ENCODE results near the gene TGFB1. TPM values are rescaled to one million over a fixed set of nuclear protein-coding genes. Genes with fewer than 3 reads are reported as not detected.

Gene TGFB1
- total RNA-seq, 1 experiment from 2014 or later, result 15.0 TPM

GRCh38 chr19:41321204-41321599 is 32.5 kb downstream of the TGFB1 start:
- Mint-ChIP-seq H3K27me3 (ENCODE audit: insufficient read depth, unreplicated experiment) (no peaks in the 10 kb centered on the region), H3K4me1 (ENCODE audit: low read depth, unreplicated experiment) (peaks cover 25% of the 10 kb centered on the region), H3K27ac (ENCODE audit: unreplicated experiment) (no peak overlapping the region), H3K4me3 (ENCODE audit: unreplicated experiment) (no peak overlapping the region), H3K36me3 (ENCODE audit: insufficient read depth, unreplicated experiment) (peaks cover 69% of the 10 kb centered on the region), H3K9me3 (ENCODE audit: unreplicated experiment) (no peaks in the 10 kb centered on the region)
- DNase-seq, result no peak
- ChIA-PET CTCF (interaction anchor here (1.0 to 1.7 kb wide), 2 partner anchors 11 to 31 kb away, joined by 3 to 5 read pairs; no protein-coding TSS in a partner anchor), POLR2A (no interaction called here)
- no peak overlapping the region for H3K4me3 ChIP-seq (ENCODE audit: low read depth, low read length)
- no TSS peak for BruUV-seq (replicated peaks)
- intact Hi-C loops (cut with micrococcal nuclease; ENCODE audit: unreplicated experiment), result no loop called here
- H3K36me3 ChIP-seq (ENCODE audit: control insufficient read depth, insufficient read depth, low read length), result peaks cover 7% of the 10 kb centered on the region
- no peaks in the 10 kb centered on the region for H3K27me3 ChIP-seq (replicated peaks; ENCODE audit: control insufficient read depth, insufficient read depth, low read length)
- no peak for TF ChIP-seq CTCF (IDR thresholded peaks at IDR 0.05; ENCODE audit: insufficient read depth in 1 of 2, low read depth in 1 of 2, low read length in 1 of 2, severe bottlenecking in 1 of 2, unreplicated experiment in 1 of 2)
- no peaks in the 10 kb centered on the region for H3K9me3 ChIP-seq
- peaks cover 40% of the 10 kb centered on the region for H3K4me1 ChIP-seq

GRCh38 chr19:41320568-41320967 is 33.2 kb downstream of the TGFB1 start:
- BruUV-seq (replicated peaks), result no TSS peak
- Mint-ChIP-seq H3K36me3 (ENCODE audit: insufficient read depth, unreplicated experiment) (peaks cover 64% of the 10 kb centered on the region), H3K4me1 (ENCODE audit: low read depth, unreplicated experiment) (peaks cover 22% of the 10 kb centered on the region), H3K9me3 (ENCODE audit: unreplicated experiment) (no peaks in the 10 kb centered on the region), H3K4me3 (ENCODE audit: unreplicated experiment) (no peak overlapping the region), H3K27me3 (ENCODE audit: insufficient read depth, unreplicated experiment) (no peaks in the 10 kb centered on the region), H3K27ac (ENCODE audit: unreplicated experiment) (no peak overlapping the region)
- Histone ChIP-seq H3K36me3 (ENCODE audit: control insufficient read depth, insufficient read depth, low read length) (peaks cover 7% of the 10 kb centered on the region), H3K9me3 (no peaks in the 10 kb centered on the region), H3K4me3 (ENCODE audit: low read depth, low read length) (no peak overlapping the region), H3K27me3 (replicated peaks; ENCODE audit: control insufficient read depth, insufficient read depth, low read length) (no peaks in the 10 kb centered on the region), H3K4me1 (peaks cover 34% of the 10 kb centered on the region)
- CTCF ChIA-PET, result interaction anchor here (1.7 kb wide), 1 partner anchor 32 kb away, joined by 5 read pairs; no protein-coding TSS in a partner anchor
- TF ChIP-seq CTCF (IDR thresholded peaks at IDR 0.05; ENCODE audit: insufficient read depth in 1 of 2, low read depth in 1 of 2, low read length in 1 of 2, severe bottlenecking in 1 of 2, unreplicated experiment in 1 of 2), result no peak
- POLR2A ChIA-PET, result no interaction called here
- no peak for DNase-seq
- intact Hi-C loops (cut with micrococcal nuclease; ENCODE audit: unreplicated experiment), result no loop called here

GRCh38 chr19:41320185-41320518 is 33.6 kb downstream of the TGFB1 start:
- intact Hi-C loops (cut with micrococcal nuclease; ENCODE audit: unreplicated experiment), result no loop called here
- CTCF ChIA-PET, result no interaction called here

More at GRCh38 chr19:41320185-41320518, 33.6 kb downstream of the TGFB1 start:
- Mint-ChIP-seq H3K4me3 (ENCODE audit: unreplicated experiment) (no peak overlapping the region), H3K36me3 (ENCODE audit: insufficient read depth, unreplicated experiment) (peaks cover 60% of the 10 kb centered on the region), H3K9me3 (ENCODE audit: unreplicated experiment) (no peaks in the 10 kb centered on the region), H3K27me3 (ENCODE audit: insufficient read depth, unreplicated experiment) (no peaks in the 10 kb centered on the region), H3K4me1 (ENCODE audit: low read depth, unreplicated experiment) (peaks cover 18% of the 10 kb centered on the region), H3K27ac (ENCODE audit: unreplicated experiment) (no peak overlapping the region)
- POLR2A ChIA-PET, result no interaction called here
- TF ChIP-seq CTCF (IDR thresholded peaks at IDR 0.05; ENCODE audit: insufficient read depth in 1 of 2, low read depth in 1 of 2, low read length in 1 of 2, severe bottlenecking in 1 of 2, unreplicated experiment in 1 of 2), result no peak
- Histone ChIP-seq H3K27me3 (replicated peaks; ENCODE audit: control insufficient read depth, insufficient read depth, low read length) (no peaks in the 10 kb centered on the region), H3K36me3 (ENCODE audit: control insufficient read depth, insufficient read depth, low read length) (peaks cover 7% of the 10 kb centered on the region), H3K4me3 (ENCODE audit: low read depth, low read length) (no peak overlapping the region), H3K9me3 (no peaks in the 10 kb centered on the region), H3K4me1 (peaks cover 31% of the 10 kb centered on the region)
- no TSS peak for BruUV-seq (replicated peaks)
- DNase-seq, result no peak

All from Caco-2 (cell line).